NCI-H69 (cell line): ENCODE measurements around the gene HK1.
"Not testable (repeated sequence)": the region's sequence is repeated elsewhere in the genome, so short reads cannot be mapped to it uniquely, and the experiment has no call there.

Experiments used
- DNase-seq: peaks from one replicate; lab custom pipeline; 2025; lab: John Stamatoyannopoulos, UW

The HK1 gene

DNA sequence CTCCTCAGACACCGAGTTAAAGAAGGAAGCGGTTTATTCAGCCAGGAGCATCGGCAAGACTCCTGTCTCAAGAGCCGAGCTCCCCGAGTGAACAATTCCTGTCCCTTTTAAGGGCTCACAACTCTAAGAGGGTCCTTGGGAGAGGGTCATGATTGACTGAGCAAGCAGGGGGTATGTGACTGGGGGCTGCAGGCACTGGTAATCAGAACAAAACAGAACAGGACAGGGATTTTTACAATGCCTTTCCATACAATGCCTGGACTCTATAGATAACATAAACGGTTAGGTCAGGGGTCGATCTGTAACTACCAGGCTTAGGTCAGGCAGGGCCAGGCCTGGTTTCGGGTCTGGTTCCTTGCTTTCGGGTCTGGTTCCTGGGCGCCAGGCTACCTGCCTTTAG is 30.0 kb downstream of the HK1 start:
- DNase-seq: not testable (repeated sequence)

DNA sequence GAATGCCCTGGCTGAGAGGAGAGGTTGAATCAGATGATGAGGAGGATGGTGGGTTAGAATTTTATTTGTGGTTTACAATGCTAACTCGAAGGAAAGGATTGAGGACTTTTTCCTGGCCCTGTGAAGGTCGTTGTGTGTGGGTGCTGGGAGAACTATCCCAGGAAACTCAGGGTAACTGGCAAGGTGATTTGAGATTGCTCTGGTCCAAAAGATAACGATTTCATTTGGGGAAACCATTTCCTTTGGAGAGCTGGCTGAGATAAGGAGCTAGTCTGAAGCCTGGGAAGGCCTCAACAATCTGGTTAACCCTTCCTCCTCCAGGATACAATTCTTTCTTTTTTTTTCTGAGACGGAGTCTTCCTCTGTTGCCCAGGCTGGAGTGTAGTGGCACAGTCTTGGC is 33.0 kb downstream of the HK1 start:
- DNase-seq: no peak

DNA sequence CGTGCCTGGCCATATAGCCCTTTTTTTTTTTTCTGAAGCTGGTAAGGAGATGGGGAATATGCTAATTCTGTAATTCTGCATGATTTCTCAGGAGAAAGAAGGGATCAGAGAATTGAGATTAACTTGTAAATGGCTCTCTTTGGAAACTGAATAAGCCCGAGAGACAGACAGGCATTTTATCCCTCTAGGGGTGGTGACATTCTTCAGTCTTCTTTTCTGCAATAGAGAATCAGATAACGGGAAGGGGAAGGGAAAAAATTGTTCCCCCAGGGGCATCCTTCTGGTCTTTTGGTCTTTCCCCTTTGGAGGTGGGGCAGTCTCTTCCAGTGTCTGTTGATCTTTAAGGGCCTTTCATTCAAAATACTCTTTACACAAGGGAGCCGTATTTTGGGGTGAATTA is 34.2 kb downstream of the HK1 start:
- no peak for DNase-seq

DNA sequence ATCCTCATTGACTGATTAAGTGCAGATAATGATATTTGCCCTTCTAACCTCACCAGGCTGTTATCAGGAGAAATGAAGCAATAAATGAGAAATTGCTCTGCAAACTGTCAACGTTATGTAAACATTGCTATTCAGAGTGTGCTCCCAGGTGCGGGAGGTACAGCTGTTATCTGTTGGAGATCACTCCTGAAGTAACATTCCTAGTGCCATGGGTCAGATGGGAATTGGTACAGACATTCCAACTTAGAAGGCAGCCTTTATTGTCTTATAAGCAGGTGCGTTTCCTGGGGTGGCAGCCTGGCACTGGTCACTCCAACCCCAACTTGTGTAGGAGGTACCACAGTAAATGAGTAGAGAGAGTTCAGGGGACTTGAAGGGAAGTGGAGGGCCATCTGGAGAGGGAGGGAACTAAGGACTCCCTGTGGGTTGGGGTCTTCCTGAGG is 36.8 kb downstream of the HK1 start:
- no peak for DNase-seq

DNA sequence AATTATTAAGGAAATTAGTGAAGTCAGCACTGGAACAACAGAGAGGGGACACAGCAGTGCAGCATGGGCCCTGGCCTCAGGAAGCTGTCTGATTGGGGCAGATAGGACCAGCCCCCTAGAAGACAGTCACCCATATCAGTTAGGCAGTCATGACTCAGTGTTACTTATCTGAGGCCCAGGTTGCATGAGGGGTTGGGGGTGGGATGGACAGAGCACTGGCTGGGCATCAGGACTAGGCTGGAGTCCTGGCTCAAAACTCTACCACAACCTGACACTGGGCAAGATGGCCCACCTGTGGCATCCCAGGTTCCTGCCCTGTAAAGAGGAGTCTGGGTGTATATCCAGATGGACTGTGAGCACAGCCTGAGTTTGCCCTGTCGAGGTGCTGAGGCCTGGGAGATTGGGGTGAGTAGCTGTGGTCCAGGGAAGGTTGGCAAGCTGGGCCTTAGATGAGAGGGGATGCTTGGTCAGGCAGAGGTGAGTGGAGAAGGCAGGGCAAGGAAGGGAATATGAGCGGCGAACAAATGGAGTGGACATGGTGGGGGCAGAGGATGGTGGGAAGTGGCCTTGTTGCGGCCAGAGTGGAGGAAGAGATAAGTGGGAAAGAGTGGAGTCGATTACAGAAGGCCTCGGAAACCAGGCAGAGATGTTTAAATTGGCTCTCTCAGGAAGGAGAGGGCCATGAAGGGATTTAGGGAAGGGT is 37.5 kb downstream of the HK1 start:
- no peak for DNase-seq

DNA sequence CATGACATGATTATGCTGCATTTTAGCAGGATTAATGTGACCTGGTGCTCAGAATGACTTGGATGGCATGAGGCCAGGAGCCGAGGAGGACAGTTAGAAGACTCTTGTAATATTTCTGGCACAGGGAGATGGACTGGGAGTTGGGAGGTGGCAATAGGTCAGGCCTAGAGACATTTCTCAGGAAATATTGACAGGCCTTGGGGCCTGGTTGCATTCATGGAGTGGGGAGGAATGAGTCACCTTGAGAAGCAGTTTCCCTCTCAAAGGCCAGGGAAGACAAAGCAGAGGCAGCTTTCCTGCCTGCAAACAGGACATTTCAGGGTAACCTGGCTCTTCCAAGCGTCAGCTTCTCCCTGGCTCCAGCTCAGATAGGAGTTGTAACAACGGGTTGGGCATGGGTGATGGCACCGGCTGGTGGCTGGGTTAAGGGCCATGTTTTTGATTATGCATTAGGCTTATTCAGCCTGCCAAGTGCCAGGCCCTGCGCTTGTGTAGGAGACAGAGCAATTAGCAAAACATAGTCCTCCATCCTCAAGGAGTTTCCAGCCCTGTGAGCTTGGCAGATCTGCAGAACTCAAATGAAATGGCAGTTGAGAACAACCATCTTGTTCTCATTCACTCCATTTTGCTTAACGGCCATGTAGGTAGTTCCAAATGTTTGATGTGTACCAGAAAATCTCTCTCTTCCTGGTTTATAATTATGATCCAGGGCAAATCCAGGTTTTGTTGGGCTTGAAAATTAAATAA is 38.2 kb downstream of the HK1 start:
- DNase-seq: no peak

DNA sequence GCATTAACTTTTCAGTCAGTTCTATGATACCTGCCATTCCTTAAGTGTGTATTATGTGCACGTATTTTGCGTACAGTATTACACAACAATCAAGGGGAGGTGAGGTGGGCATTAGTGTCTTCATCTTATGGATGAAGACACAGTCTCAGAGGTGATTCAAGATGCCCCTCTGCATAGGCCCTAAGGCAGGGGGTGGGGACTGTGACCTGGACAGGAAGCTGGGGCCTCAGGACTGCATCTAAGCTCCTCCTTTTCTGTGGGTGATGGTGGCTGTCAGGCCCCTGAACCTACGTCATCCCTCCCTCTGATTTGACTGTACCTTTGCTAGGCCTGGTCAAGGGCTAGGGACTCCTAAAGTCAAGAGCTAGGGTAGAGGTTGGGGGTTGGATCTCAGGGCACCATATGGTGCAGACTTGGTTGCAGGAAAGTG is 38.9 kb downstream of the HK1 start:
- DNase-seq: no peak

DNA sequence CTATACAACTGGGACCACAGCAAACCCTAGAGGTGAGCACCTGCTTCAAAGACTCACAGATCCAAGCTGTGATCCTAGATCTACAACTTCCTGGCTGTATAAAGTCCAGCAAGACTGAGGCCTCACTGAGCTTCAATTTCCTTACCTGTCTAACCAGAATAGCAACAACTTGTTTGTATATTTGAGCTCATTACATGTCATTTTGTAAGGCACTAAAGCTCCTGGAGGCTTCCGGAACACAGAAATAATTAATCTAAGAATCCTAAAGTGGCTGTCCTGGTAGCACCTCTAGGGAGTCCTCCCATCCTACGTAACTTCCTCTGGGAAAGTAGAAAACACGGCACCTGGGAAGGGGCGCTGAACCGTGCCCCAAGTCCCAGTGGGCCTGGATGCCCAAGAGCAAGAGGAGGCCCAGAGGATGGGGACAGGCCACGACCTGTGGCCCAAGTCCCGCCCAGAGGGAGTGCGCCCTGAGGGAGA is 39.4 kb downstream of the HK1 start:
- DNase-seq: no peak

DNA sequence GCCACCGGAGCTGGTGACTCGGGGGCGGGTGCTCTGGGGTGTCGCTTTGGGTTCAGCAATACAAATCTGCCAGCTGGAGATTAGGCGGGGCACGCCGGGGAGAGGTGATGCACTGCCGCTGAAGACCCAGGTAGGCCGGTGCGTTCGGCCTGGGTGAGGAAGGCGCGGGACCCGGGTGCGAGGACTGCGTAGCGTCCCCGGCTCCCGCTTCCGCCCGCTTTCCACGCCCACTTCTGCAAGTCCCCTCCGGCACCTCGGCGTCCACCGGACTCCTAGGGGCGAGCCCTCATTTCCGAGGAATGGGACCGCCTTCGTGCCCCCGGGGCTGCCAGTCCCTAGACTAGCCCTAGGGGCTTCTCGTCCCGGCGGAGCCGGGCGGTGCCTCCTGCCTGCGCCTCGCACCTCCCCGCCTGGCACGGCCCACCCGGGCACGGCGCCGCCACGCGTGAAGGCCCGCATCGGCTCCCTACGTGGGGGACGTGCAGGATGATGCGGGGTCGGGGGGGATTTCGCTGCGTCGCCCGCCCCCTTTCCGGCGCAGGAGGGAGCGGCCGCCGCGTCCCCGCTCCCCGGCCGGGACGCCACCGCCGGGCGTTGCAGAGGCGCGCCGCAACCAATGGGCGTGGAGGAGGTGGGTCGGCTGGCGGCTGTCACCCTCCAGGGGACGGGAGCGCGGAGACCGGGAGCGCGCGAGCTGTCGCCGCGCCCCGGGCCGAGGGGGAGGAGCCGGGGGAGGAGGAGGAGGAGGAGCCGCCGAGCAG is 40.0 kb downstream of the HK1 start:
- DNase-seq: peak; percentile 91

DNA sequence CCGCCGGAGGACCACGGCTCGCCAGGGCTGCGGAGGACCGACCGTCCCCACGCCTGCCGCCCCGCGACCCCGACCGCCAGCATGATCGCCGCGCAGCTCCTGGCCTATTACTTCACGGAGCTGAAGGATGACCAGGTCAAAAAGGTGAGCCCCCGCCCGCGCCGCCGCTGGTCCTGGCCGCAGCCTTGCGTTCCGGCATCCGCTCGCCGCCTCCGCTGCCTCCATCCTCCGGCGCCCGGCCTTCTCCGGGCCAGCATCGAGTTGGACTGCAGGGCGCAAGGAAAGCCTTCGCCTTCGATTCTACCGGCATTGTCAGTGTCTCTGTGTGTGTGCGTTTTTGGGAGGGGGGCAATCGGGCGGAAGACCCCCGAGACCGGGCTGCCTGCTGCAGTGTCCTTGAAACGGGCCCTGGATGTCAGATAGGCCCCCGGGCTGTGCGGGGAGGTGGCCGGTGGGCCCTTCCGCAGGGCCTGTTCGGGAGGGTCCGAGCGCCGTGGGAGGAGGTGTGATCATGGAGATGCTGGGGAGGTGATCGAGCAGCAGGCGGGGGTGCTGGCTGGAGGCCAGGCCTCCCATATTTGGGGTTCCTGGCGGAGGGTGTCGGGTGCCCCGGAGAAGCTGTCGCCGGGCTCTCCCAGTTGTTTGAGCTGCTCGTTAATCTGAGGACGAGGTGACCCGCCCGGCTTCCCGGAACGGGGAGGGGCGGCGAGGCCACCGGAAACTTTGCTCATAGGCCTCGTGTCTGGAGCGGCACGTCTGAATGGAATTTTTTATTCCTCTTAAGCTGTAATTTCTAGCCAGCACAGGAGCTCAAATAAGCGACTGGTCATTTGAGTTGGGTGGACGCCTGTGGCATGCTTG is 40.8 kb downstream of the HK1 start:
- DNase-seq: peak; percentile 55

DNA sequence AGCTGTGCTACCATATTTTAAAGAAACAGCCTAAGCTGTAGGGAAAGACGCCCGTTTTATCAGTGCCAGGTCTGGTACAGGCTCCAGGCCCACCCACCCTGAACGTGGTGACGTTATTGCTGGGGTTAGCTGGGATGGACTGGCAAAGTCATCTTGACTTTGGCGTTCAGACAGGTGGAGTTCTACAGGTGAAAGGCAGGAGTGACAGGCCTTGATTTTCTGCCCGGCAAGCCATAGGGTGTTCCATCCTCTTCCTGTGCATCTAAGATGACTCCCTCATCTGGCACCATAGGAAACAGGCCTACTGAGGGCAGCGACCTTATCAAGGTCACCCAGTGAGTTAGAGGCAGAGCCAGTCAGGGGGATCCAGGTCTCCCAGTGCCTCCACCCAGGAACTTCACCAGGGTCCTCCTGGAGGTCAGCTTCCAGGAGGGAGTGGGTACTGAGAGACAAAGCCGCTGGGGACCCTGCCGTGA is 41.6 kb downstream of the HK1 start:
- no peak for DNase-seq

DNA sequence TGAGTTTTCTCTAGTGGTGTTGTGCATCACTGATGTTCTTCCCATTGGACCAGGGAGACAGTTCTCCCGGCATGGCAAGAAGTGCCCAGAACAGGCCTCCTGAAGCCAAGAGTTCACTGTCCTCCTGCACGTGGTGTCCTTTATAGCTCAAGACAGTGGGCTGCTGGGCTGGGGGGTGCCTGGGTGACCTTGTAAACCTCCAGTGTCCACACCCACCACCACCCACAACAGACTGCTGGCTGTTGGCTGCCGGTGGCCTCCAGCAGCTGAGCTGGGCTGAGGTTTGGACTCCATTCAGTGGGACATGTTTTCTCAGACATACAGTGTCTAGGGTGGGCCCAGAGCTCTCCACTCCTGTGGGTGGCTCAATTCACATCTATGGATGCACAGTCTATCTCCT is 42.2 kb downstream of the HK1 start:
- DNase-seq: no peak

DNA sequence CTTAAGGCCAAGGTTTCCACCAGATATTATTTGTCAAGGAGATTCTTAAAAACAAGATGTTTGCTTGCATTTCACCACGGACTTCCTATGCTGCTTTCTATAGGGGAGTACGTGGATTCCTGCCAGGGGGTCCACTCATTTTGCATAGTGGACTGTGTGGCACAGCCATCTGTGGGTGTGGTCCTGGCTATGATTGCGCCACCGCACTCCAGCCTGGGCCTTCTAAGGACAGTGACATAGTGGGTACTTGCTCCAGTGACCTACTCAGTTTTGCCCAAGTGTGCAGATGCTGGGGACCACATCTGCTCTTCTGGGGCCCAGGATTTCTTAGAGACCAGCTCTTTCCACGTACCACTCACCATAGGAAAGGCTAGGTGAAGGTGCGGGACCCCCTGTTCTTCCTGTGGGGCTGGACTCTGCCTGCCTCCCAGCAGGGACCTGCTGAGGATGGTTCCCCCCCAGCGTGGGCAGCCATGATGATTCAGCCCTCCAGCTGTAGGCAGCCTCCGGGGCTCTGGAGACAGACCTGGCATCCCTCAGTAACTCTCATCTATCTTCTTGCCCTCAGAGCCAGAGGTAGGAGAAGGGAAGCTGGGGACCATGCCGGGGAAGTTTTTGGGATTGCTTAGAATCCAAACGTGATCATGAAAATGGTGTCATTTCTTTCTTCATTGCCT is 42.9 kb downstream of the HK1 start:
- no peak for DNase-seq

DNA sequence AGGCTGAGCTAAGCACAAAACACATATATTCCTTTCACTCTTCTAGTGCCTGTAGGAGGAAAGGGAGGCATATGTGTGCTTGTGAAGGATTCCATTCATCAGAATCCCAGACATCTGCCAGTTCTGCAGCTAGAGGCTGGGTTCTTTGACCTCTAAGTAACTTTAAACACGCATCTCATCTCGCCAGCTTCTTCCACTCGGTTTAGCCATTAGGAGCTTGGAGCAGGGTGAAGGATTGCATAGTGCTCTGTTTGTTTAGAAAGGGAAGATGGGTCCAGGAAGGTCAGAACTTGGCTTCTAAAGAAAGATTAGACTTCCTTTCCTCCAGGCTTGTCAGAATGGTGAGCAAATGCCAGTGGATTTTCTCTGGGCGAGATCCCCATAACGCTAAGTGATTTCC is 43.6 kb downstream of the HK1 start:
- DNase-seq: peak; percentile 30

DNA sequence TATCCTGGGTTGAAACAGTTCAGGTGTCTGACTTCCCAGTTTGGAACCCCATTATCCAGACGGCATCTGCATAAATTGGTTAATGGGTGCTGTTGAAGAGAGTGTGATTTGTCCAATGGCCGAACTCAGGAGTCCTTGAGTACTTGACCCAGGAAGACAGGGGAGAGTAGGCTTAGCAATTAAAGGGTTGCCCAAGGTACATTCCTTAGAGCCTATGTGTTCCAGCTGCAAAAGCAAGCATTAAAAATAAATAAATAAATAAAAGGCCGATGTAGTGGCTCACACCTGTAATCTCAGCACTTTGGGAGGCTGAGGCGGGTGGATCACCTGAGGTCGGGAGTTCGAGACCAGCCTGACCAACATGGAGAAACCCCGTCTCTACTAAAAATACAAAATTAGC is 44.0 kb downstream of the HK1 start:
- not testable (repeated sequence) for DNase-seq

DNA sequence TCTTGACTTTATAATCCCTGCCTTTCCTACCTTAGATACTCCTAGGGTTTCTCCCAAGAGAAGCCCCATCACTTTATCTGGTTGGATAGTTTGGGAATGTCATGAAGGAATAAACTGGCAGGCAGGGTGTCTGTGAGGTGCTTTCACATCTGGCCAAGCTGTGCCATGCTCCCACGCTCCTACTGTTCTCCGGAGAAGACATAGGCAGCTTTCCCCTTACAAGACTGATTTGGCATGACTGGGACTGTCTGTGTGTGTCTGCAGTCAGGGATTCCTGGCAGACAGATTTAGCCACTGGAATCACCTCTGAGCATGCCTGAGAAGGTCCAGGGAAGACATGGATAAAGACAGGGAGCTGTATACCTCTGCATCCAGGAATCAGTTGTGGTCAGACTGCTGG is 45.3 kb downstream of the HK1 start:
- no peak for DNase-seq

DNA sequence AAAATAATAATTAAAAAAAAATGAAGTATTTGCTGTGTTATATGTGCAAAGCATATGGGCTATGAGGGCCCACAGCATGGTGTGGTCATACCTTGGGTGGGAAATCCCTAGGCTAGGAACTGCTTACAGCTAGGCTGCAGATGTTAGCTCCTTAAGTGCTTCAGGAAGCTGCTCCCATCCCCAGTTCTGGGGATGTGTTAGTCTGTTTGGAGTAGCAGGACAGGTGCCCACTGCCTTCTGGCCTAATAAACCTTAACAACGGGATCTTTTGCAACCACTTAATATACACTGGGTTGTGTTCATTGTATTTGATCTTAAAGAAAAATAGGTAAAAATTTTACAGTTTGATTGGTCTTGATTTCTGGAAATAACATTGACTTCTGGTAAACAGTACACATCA is 46.3 kb downstream of the HK1 start:
- peak; percentile 27 for DNase-seq

DNA sequence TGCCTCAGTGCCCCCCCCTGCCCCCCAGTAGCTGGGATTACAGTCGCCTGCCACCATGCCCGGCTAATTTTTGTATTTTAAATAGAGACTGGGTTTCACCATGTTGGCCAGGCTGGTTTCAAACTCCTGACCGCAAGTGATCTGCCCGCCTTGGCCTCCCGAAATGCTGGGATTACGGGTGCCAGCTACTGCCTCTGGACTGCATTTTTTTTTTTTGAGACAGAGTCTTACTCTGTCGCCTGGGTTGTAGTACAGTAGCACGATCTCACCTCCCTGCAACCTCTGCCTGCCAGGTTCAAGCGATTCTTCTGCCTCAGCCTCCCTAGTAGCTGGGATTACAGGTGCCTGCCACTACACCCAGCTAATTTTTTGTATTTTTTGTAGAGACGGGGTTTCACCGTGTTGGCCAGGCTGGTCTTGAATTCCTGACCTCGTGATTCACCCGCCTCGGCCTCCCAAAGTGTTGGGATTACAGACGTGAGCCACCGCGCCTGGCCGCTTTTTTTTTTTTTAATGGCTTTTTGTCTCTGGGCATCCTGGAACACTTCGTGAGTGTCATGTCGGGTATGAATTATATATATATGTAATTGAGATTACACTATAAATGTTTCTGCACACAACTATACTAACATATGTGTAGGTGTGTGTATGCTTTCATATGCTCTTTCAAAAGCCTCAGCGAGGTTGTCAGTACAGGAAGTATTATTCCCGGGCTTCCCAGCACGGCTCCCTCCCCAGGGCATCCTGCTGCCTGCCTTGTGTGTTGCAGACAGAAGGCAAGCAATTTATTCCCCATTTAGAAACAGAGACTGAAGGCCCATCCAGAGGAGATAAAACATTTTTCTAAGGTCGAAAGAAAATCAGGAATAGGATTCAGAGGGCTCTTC is 47.6 kb downstream of the HK1 start:
- DNase-seq: peak; percentile 85

DNA sequence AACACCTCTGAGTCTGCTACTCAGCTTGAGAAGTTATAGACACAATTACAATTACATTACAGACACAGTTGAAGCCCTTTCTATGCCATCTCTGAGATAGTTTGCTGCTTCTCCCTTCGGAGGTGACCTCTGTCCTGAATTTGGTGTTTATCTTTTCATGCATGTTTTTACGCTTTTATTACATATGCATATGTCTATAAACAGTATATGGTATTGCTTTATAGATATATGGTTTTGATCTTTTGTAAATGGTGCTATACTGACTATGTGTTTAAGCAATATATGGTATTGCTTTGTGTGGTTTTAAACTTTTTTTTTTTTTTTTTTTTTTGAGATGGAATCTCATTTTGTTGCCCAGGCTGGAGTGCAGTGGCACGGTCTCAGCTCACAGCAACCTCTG is 48.4 kb downstream of the HK1 start:
- DNase-seq: no peak
